Hematopoietic multipotent progenitor cell treated with erythropoietin and hydrocortisone succinate and interleukin-3 and kit ligand, for 8 days (in vitro differentiated cells): Measurements from ENCODE around the gene ACIN1.
"Not testable (repeated sequence)": the region's sequence is repeated elsewhere in the genome, so short reads cannot be mapped to it uniquely, and the experiment has no call there.

Experiments used
- DNase-seq: peaks from one replicate; pipeline ENCODE4 v3.0.0-alpha.2; 2015

The ACIN1 gene

DNA sequence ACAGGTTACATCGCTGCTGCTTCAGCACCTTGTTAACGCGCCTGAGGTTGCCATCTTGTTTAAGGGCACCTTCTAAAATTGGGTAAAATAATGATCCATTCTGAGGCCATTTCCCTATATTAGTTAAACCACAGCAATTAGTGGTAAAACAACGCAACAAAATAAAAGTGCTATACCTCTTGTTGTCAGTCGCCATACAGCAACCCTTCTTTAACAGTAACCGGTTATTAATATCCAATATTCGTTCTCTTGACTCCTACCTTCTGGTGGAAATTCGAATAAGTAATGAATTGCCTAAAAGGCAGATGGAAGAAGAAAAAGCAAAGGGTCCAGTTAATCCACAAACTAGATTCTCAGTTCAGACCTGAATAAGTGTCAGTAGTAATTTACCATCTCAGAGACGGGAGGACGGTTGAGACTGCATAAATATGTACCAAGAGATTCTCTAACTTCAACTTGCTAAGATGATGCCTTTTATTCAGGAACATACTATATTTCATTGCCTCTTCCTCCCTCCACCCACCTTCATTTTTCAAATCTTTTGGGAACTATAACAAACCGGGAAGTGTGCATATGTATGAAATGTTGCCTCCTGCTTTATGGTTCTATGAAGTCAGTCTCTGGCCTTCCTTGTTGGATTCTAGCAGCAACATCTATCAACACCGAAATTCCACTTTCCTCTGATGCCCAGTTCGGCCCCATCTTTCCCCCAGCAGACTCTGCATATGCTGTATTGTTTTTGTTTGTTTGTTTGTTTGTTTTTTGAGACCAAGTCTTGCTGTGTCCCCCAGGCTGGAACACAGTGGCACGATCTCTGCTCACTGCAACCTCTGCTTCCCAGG lies 59.4 kb downstream of the ACIN1 start:
- DNase-seq, result no peak

DNA sequence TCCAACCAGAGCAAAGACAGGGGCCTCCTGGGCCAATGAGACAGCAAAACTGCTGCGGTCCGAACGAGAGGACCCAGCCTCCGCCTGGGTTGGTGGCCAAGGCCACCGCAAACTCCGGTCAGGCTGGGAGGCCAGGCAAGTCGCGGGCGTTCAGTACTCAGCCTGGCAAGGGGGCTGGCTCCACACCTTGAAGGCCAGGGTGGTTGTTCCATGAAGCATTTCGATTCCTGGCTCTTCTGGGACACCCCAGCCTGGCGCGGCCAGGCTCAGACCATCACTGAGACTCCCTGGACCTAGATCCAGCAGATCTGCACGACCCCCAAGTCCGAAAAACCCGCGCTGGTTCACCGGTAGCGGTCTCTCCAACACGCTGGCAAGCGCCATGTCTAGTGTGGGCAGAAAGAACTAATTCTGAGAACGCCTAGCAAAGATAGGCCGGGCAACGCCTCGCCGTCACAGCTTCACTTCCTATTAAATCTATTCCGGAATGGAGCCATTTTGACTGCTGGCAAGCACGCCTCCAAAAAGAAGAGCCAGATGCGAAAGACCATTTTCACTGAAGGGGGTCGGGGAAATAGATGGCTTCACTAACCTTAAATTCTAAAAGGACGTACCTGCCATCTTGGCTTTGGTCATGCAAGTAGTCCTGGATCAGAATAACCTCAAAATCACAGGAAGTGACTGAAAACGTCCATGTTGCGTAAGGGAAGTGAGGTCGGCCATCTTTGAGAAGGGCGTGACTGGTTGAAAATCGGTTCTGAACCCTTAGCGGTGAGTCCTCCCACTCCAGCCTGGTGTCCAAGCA lies 60.2 kb downstream of the ACIN1 start, which contains the start of gene PSMB5:
Gene PSMB5, minus strand, starts transcription at position 403 of the 805 bp plus-strand sequence. Its CDS starts 19 bp downstream, at position 384.
- DNase-seq, result peak; percentile 98

DNA sequence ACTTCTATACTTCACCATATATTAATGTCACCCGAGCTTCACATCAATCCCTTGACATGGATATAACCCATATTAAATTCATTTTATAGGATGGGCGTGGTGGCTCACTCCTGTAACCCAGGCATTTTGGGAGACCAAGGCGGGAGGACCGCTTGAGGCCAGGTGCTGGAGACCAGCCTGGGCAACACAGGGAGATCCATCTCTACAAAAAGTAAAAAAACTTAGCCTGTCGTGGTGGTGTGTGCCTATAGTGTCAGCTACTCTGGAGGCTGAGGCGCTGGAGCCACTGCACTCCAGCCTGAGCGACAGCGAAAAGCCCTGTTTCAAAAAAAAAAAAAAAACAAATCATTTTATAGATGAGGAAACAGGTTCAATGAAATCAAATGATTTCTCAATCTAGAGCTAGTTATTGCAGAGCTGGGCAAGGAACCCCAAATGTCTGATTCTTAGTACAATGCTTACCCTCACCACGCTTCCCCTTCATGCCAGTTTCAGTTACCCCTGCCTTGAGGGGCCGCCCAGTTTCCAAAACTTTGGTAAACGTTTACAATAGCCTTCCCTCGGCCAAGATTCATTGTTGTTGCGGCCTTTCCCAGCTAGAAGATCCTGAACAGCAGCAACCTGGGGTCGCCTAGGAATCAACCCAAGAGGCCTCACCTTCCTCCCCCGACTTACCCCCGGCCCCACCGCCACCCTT lies 61.0 kb downstream of the ACIN1 start:
- DNase-seq, result no peak

DNA sequence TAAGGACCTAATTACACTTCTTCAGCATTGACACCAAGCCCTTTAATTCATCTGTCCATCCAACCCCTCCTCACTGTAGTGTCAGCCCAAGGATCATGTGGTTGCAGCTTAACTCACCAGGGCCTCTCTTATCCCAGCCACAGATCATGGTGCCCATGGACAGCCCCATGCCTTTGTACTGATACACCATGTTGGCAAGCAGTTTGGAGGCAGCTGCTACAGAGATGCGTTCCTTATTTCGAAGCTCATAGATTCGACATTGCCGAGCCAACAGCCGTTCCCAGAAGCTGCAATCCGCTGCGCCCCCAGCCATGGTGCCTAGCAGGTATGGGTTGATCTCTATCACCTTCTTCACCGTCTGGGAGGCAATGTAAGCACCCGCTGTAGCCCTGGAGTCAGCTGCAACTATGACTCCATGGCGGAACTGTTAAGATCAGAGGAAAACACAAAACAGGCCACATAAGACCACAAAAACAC lies 61.6 kb downstream of the ACIN1 start:
- DNase-seq, result peak; percentile 58

DNA sequence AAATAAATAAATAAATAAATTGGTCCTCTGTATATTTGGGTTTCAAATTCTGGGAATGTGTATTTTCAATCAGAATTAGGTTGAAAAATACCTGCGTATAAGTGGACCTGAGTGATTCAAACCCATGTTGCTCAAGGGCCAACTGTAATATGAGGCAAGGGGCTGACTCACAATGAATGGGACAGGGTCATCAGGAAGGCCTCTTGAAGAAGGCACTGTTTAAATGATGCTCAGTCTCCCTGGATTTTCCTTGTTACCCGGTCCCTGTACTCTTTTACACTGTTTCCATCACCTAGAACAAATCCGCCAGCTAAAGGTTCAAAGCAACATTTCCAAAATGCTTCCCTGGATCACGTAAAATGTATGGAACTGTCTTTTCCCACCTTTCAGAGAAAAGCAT lies 64.0 kb downstream of the ACIN1 start:
- DNase-seq, result no peak

DNA sequence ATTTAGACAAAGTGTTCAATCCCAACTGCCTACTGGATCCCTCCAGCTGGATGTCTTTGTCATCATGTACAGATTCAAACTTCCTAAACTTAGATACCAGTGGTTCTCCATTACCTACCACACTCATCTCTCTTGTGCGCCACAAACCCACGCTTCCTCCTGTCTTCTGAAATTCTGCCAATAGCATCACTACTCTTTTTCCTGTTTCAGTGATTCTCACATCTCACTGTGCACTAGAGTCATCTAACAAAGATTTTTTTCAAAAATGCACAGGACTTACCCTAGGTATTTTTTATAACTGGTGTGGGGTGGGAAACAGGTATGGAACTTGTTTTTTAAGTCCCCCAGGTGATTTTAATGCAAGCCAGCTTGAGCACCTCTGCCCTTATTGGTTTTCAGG lies 66.1 kb downstream of the ACIN1 start:
- no peak for DNase-seq

DNA sequence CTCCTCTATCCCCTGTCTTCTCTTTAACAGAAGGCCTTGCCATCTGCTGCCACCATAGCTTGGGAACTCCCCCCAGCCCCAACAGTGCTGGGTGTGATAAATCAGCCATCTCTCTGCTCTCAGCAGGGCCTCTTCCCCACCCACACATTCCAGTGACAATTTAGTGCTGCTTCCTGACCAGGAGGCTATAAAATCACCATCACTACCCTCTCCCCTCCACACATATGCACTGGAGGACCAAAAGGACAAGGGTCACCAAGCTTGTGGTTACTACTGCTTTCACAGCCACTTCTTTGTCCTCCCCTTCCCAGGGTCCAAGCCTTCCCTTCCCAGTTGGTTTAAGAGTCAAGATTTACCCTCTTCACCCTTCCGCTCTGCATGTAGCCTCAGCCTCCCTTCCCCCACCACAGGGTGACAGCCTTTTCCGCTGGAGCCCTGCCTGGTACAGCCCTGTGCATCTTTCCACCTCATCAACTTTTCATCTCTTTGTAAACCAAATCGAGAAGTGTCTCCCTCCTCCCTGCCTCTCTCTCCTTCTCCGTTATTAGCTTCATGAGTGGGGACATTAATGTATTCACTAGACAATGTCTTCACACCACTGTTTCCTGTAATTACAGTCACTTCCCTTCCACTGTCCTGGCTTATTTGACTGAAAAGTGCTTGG lies 69.7 kb downstream of the ACIN1 start:
- DNase-seq, result no peak

DNA sequence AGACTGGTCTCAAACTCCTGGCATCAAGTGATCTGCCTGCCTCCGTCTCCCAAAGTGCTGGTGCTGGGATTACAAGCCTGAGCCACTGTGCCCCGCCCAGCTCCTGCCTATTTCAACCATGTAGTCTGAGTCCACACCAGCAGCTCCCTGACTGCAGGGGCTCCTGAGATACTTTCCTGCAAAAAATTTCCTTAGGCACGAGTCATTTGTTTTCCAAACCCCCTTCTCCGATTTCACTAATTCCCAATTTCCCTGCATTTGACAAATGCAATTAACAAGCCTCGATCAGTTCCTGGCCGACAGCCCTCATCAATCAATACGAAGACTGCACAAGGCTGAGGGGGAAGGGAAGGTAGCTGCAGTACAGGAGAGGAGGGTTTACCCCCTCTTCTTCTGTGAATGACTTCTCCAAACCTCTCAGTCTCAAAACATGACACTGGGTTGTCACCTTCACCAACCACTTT lies 70.3 kb downstream of the ACIN1 start:
- no peak for DNase-seq

DNA sequence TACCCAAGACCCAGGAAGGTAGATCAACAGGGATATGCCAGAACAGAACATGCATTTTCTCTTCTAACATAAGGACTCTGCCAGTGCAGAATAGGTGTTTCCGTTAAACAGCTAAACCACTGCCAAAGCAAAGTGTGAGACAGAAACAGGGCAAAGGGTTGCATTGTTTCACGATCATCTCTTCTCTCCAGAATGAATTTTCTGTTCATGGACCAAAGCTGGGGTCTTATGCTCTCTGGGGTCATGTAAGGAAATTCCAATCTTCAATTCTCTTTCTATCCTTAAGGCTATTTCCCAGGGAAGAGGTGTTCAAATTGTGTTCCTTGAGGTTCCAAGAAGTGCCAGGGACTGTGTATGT lies 71.2 kb downstream of the ACIN1 start:
- DNase-seq, result no peak

DNA sequence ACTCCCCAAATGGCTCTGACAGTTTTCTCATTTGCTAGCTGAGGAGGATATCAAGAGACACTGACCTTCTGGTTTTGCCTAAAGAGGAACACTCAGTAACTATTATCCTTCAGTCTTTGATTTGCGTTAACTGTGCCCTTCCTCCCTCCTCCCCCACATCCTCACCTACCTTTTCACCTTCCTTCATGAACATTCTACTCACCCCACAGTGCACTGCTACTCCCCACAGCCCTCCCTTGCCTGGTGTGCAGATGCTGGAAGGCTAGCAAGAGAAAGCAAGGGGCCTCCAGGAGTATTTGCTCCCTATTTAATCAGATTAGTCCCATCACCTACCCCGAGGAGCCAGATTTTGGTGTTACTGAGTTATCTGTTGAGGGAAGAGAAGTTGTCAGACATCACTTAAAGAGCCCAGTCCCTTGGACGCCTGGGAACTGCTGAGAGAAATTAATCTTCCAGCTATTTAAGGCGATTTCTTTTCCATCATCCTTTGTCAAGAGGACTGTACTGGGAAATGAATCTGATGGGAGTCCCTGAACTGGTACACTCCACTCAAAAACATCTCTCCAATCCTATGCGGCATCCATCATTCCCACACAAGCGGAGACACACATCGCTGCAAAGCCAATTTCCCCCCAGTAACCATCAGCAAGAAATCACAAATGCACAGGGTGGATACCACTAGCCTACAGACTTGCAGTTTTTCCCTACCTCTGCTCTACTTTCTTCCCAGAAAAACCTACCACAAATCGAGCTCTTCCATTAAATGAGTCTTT lies 71.7 kb downstream of the ACIN1 start:
- no peak for DNase-seq

DNA sequence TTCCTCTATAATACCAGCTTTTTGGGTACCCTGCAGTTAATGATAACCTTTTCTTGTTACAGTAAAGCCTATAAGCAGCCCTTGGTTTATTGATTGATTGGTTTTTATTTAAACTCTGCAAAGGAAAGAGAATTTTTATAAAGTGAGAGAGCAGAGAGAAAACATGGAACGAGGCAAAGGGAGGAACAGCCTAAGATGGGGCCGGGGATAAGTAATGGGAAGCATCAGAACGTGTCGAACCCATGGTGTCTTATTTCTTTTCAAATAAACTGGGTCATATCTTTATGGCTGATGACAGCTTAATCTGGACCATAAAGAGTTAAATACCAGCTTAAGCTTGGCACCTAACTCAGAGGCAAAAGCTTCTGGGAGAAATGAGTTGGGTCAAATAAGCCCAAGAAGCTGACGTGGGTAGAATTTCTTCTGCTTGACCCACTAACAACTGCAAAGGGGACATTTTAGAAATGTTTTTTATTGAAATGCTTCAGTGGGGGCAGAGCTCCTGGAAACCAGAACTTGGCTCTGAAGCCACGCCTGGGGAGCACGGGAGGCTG lies 73.0 kb downstream of the ACIN1 start:
- DNase-seq, result no peak

DNA sequence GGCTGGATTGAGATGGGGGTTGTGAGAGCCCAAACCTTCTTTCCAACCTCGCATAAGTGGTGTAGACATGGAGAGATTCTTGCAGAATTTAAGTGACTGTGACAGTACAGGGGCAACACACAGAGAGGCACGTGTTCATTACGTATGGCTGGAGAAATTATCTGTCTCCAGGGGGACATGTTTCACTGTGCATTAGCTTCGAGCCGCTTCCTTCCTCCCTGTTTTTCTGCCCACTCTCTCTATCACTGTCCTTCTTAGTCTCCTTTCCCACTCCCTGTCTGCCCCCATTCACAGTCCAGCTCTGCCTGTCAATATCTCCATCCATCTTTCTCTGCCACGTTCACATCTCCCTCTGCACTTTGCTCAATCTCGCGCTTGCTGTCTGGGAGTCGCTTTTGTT lies 73.5 kb downstream of the ACIN1 start:
- no peak for DNase-seq

DNA sequence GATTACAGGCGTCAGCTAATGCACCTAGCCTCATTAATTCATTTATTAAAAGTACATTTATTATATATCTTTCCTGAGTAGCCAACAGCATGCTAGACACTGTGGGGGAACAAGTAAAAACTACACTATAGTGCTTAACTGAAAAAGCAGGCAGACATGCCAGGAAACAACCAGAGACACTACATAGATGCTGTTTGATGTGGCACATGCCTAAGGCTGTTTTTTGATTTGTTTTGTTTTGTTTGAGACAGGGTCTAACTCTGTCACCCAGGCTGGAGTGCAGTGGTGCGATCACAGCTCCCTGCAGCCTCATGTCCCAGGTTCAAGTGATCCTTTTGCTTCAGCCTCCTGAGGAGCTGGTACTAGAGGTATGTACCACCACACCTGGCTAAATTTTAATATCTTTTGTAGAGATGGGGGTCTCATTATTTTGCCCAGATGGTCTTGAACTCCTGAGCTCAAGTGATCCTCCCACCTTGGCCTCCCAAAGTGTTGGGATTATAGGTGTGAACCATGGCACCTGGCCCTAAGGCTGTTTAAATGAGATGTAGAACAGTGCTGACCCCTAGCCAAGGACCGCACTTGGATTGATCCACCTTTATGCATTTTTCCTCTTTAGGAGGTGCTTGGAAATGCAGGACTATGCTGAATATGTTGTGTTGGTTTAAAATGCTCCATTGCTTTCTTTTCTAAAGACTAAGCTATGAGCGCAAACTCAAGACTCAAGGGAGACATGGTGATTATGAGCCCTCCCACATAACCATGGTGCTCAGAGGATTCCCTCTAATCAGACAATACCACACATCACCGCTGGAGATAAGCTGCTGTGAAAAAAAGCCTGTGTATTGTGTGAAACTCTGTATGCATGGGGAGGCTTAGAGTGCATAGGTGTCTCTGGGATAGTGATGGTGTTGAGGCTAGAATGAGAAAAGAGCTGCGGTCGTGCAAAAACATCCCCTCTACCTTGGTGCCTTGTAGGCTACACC lies 74.5 kb downstream of the ACIN1 start:
- DNase-seq, result peak; percentile 90

DNA sequence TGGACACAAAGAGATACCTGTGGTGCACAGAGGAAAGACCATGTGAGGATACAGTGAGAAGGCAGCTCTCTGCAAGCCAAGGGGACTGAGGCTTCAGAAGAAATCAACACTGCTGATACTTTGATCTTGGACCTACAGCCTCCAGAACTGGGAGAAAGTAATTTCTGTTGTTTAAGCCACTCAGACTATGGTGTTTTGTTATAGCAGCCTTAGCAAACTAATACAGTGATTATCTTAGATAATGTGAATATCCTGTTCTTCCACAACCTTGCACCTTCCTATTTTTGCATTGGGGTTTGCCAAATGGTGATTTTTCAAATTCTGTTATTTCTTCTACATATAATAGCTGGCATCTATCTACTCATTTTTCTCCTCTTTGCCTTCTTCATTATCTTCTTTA lies 76.8 kb downstream of the ACIN1 start:
- DNase-seq, result no peak

DNA sequence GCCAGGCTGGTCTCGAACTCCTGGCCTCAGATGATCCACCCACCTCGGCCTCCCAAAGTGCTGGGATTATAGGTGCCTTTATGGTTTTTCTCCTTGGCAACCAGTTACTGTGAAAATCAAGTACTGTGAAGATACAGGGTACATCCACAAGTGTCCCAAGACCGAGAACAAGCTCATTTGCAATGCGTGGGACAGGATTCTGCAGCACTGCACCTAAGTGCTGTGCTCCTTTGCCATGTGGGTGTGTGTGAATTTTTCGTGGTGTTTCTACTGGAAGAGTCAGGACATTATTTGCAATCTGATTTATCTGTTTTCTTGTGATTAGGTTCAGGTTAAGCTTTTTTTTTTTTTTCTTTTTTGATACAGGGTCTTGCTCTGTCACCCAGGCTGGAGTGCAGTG lies 77.8 kb downstream of the ACIN1 start:
- DNase-seq, result no peak

DNA sequence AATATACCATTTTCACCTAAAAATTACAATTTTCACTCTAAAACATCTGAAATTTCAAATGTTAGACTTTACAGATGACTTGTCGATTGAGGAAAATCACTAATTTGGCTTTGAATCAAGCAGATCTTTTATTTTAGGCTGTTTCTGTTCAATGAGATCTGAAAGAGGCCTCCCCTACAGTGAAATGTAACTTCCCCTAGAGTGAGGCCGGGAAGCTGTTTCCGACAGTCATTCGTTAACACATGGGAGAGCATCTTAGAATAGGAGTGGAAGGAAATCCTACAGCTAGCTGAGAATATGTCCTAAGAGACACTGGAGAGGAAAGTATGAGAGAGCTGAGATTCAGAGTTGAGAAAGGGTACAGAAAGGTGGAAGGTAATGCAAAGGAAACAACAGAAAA lies 79.3 kb downstream of the ACIN1 start:
- no peak for DNase-seq

DNA sequence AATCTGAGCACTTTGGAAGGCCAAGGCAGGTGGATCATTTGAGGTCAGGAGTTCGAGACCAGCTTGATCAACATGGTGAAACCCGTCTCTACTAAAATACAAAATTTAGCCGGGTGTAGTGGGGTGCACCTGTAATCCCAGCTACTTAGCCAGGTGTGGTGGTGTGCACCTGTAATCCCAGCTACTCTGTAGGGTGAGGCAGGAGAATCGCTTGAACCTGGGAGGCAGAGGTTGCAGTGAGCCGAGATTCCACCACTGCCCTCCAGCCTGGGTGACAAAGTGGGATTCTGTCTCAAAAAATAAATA lies 81.2 kb downstream of the ACIN1 start:
- not testable (repeated sequence) for DNase-seq

DNA sequence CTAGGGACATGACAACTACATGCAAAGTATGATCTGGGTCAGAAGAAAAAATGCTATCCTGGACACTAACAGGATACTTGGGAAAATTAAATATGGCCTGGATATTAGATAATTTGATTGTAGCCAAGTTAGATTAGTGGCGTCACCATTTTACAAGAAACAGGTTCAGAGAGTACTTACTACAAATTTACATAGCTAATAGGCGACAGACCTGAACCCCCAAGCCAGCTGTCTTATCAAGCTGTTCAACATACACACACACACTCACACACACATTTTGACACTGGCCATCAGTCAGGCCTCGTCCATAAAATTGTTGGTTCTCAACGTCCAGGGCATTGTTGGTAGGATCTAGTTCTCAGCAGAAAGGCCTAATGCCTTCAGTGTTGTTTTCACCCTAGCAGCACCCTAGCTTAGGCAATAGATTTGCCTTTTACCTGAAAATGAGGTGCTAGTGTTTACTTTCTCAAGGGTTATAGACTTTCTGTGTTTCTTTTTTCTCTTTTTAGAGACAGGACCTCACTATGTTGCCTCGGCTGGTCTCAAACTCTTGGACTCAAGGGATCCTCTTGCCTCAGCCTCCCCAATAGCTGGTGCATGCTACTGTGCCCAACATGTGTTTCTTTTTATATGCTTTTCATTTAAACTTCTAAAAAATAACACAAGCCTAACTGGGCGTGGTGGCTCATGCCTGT lies 81.7 kb downstream of the ACIN1 start:
- no peak for DNase-seq

DNA sequence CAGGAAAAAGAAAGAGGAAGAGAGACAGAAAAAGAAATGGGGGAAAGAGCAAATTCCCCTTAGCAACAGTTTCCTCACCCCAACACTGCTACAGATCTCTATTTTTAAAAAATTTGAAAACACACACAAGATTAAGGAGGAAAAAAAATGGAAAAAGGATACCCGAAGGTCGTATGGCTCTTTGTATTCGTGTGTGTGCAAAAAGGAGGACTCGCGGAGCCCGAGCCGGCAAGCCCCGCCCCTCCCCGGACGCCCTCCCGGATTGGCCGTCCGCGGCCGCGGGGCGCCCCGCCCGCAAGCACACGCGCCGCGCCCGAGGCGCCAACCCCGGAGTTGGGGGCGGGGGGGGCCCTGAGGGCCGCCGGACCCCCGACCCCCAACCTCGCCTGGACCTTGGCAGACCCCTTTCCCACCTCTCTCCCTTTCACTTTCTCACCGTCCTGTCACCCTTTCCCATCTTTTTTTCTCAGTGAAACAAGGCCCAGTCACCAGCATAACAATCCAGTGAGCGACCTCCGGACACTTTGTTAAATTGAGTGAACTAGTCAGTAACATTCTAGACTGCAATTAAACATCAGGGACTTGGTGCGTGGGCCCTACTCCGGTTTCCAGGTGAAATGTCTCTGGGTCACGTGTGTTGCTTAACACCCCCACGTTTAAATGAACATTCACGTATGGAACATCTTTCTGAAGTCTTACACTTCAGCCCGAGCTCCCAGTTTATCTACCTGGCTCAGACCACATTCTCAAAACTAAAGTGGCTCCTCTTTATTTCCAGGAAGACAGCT lies 84.8 kb downstream of the ACIN1 start, which contains the start of gene C14orf93:
Gene C14orf93, minus strand, starts transcription at position 205 of the 788 bp plus-strand sequence. CDS start 11,120 bp downstream, outside the sequence.
- DNase-seq, result peak; percentile 79
